Medulla oblongata (tissue), 1 donor: ENCODE results near the gene PACS2.

Experiments
- DNase-seq: peaks from one replicate; pipeline ENCODE4 v3.0.0-alpha.2; 2015; ENCODE audit errors: extremely low spot score

The PACS2 gene

DNA sequence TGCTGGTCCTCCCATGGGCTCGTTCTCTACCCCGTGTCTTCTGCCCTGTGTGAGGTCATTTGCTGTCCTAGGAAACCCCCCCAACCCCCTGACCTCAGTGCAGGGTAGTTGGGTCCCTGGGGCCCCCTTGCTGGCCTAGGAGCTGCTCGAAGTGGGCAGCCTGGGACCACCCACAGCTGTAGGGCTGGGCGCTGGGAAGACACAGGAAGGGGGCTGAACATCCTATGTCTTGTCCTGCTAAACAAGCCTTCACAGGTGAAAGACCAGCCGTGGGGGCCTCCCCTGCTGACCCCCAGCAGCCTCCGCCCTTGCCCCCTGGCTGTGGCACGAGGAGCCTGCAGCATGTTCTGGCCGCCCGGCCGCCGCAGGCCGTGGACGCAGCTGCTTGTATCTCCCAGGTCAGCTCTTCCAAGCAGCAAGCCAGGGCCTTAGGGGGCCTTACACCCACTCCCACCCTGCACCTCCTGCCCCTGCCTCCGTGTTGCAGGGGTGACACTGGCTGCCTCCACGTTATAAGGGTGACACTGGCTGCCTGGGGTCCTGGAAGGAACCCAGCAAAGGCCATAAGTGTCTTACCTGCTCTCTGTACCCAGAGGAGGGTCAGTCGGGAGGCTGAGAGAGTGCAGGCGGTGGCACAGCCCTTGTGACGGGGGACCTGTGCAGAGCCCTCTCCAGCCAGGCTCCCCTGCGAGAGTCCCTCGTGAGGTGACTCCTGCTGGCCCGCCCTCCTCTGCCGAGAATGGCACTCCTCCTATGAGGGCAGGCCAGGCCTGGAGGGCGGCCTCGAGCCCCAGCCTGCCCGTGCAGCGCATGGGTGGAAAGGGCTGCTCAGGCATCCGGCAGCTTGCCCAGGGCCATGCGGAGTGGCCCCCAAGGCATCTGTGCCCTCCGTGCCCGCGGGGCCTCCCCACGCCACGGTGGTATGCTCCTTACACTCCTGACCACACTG is 72.3 kb downstream of the PACS2 start:
- DNase-seq, result no peak

DNA sequence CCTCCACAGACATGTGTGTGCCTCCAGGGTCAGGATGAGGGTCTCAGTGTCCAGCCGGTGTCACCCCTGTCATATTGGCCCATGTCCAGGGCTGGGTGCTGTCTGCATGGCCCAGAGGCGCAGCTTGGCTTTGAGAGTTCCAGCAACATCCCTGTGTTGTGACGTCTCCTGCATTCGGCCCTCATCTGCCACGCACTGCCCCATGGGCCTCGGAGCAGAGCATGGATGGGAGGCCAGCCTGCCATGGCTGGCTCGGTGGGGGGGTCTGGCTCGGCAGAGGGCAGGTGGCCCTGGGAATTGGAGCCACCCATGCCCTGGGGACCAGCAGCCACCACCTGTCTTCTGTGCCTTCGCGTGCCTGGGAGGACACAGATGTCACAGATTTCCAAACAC is 73.0 kb downstream of the PACS2 start:
- DNase-seq, result no peak

DNA sequence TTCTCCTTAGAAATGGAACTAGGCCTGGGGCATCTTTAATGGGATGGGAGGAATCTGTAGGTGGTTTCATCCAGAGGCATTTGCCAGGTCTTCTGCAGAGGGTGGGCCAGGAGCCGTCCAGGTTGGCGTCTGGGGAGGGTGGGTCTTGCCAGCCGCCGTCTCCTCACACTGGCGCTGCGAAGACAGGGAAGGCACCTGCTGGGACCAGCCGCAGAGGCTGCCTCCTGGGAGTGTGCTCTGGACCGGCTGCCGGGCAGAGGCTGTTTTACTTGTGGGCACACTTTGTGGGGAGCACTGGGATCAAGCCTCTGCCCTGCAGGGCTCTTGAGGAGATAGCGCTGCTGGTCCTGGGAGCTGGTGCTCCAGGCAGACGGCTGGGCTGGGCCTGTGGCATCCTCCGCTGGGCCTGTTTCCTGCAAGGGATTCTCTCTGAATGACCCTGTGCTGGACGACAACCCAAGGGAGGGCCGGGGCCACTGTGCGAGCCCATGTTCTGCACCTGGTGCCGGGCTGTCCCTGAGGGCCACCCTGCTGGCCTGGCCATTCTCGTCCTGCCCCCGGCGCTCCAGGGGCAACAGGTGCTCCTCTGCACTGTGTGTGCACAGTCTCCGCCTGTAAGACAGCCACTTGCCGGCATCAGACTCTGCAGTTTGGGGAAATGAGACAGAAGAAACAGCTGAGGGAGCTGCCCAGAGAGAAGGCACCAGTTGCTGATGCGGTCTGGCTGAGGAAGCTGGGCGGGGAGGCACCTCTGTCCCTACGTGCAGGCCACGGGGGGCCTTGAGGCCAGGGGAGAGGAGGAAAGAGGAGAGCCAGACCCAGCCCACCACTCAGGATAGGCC is 73.8 kb downstream of the PACS2 start:
- peak; percentile 48 for DNase-seq

DNA sequence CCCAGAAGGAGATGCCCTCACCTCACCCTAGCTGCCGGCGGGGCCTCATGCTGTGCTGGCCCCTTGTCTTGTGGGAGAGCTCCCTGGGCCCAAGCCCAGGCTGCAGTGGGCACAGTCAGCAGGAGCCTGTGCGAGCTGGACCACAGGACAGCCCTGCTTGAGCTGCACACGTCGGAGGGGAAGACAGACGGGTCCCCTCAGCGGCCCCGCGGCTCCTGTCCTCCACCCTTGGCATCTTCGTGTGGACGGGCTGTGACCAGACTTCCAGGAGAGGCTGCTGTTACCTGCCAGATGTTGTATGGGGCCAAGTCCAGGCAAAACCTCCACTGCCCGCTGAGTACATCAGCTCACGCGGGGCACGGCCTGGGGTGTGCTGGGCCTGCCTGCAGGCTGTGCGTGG is 74.4 kb downstream of the PACS2 start:
- no peak for DNase-seq

DNA sequence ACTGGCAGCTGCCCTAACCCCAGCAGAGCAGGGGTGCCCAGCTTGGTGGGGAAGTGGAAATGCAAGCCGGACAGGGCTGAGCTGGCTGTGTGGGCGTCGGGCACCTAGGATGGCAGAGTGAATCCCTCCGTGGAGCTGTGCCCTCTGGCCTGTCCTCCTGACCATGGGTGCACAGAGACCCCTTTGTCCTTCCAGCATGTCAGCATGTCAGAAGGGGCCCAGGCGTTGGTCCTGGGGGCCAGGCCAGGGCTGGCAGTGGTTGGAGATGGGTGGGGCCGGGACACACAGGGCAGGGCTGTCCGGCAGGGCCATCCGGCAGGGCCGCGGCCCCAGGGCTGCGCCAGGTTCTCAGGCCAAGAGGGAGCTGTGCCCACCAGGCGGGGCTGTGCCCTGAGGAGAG is 75.0 kb downstream of the PACS2 start:
- peak; percentile 35 for DNase-seq

DNA sequence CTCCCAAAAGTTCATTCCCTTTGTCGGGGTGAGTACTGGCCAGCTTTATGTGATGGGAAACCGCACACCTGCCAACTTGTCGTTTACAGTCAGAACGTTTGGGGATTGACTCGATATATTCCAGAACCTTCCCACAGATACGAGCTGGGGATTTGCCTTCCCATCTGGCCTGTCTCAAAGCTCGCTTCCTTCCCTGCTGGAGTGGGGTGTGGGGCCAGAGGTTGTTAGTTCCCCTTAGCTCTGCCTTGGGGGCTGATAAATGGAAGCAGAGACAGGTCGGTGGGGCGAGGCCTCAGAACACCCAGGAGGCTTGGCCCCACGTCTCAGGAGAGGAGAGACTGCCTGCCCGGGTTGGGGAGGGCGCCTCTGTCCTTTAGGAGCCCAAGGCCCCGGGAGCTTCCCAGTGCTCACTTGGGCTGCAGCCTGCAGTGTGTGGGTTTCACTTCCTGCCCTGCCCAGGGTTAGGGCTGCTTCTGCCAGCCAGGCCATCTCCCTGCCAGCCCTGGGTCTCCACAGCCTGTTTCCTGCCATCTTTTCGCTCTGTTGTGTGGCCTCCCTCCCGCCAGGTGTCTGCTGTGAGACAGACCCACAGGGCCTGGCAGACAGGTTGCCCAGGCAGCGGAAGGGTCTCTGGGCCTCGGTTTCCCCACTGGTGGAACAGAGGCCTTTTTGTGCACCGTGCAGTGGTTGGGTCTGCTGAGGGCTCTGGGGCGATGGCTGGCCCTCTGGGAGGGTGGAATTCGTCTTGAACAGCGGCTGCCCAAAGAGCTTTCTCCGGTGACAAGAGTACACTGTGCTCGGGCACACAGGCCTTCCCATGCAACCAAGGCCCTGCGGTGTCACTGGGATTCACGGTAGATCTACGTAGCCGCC is 75.7 kb downstream of the PACS2 start:
- peak; percentile 59 for DNase-seq

DNA sequence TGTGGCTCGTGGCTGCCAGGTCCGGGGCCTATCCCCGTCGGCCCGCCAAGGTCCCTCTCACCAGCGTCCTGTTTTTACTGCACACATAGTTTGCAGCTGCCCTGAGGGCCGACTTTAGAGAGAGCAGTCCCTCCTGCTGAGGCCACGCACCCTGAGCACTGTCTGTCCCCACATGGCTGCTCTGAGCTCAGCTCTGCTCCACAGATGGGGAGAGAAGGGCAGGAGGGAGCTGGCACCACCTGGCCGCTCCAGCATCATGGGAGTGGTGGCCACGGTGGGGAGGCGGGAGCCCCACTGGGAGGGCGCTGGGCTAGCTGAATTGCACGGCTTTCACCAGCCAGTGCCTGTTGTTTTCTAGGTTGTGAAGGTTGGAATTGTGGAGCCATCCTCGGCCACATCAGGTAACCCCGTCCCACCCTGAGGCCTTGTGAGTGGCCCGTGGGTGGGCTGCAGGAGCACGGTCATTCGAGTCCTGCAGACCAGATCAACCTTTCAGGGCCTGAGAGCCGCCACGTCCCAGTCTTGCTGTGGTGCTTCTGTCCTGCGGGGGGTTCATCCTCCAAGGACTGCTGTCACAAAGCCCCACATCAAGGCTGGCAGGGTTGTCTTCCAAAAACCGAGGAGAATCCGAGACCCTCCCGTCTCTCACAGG is 76.4 kb downstream of the PACS2 start:
- no peak for DNase-seq

DNA sequence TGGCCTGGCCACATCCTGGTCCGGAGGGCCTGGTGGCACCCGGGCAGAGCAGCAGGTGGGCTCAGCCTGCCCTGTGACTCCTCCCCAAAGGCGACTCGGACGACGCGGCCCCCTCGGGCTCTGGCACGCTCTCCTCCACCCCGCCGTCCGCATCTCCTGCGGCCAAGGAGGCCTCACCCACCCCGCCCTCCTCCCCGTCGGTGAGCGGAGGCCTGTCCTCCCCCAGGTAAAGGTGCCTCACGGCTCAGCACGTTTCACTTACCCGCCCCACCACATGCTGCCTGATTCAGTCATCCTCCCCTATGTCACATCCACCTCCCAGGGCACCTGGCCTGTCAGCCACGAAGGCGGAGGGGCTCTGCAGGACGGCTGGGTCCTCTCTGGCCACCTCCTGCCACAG is 77.0 kb downstream of the PACS2 start:
- no peak for DNase-seq

DNA sequence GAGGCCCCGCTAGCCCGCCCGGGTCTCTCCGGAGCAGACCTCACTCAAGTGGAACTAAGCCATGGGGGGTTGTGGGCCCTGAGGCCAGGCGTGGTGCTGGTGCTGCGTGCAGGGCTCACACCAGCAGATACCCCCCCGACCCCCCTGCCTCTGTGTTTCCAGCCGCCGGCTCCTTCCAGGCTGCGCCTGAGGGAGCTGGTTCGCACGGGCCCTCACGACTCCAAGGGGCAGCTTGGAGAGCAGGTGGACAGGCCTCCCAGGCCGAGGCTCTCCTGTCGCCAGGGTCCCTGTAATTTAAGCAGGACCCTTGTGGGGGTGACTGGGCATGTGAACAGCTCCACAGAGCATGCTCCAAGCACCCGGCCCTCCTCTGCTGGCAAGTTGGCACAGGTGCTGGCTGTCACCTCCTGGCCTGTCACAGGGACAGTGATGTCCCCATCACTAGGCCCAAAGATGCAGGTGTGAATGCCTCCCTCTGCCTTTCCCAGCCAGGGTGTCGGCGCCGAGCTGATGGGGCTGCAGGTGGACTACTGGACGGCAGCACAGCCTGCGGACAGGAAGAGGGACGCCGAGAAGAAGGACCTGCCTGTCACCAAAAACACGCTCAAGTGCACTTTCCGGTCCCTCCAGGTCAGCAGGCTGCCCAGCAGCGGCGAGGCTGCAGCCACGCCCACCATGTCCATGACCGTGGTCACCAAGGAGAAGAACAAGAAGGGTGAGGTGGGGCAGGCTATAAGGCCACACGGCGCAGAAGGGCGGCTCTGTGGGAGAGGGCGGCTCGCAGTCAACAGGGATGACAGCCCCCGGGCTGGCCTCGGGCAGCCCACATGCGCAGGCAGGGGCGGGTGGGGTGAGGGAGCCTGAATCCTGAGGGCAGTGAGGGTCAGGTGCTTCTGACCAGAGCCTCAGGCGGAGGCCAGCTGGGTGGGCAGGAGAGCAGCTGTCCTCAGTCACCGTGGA is 77.9 kb downstream of the PACS2 start:
- no peak for DNase-seq

DNA sequence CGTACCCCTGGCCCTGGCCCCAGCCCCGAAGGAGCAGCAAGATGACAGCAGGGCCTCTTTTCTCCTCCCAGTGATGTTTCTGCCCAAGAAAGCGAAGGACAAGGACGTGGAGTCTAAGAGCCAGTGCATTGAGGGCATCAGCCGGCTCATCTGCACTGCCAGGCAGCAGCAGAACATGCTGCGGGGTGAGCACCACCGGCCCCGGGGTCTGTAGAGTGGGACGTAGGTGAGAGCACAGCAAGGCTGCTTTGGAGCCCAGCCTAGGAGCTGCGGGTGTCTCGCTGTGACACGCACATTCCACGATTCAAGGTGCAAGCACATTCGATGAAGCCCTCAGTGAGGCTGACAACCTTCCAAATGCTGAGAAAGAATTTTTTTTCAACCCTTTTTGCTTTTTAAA is 78.6 kb downstream of the PACS2 start:
- DNase-seq, result no peak

DNA sequence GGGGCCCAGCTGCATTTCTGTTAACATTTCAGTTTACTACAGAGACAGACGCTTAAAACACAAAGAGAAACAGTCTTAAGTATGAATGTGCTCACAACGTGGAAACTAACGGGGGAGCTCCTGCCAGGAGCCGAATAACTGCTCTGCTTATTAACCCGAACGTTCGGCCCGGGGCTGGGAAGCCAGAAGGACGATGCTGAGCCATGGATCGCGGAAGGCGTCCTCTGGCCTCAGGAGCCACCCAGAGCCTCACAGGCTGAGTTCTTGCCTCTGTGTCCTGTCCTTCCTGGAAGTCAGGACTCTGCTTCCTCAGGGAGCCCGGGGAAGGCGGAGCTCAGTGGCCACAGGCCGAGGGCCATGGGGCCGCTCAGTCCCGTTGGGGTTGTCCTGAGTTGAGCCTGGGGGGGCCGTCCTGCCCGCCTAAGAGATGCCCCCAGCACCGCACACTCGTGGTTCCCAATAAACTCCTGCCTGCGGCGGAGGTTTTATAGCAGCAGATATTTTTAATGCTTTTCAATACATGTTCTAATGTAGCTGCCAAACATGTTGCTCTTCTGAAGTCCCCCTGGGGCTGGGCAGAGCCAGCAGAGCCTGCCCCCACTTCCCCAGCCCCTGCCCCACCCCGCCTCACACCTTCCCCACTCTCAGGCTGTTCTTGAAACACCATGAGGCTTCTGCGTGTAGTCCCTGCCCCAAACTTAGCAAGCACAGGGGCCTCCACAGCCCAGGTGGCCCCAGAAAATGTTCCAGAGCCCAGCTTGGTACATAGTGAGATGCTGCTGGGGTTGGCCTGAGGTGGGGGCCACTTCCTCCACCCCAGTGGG is 80.4 kb downstream of the PACS2 start:
- no peak for DNase-seq

DNA sequence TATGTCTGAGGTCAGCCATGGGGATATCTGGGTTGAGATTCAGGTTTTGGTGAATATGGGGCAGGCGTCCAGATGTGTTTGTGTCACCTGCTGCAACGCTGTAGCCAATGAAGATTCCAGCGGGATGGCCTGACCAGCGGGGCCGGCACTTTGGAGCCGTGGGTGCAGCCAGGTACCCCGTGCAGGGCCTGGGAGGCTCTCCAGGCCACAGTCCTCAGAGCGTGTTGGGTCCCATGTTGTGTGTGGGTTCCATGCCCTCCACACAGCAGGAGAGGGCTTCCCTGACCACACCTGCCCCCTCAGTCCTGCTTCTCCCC is 80.9 kb downstream of the PACS2 start:
- DNase-seq, result no peak

DNA sequence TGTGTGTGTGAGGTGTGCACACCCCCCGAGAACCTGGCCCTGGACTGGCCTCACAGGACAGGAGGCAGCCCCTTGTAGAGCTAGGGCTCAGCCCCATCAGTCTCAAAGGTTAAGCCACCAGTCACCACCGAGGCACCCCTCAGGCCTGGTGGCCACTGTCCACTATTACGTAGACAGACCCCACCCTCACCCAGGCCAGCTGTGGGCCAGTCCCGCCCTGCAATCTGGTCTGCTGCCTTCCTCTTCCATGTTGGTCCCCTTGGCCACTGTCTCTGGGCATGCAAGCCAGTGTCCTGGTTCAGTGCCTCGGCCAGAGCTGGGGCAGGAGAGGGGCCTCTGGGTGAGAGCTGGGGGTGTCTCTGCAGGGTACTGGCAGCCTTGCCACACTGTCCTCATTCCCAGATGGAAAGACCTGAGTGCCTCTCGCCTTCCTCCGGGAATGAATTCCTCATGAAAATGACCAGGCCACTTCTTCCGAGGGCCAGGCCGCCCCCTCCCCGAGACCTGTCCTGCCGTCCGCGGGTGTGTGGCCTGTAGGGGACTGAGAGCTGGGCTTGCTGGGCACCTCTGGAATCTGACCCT is 82.9 kb downstream of the PACS2 start:
- DNase-seq, result no peak

DNA sequence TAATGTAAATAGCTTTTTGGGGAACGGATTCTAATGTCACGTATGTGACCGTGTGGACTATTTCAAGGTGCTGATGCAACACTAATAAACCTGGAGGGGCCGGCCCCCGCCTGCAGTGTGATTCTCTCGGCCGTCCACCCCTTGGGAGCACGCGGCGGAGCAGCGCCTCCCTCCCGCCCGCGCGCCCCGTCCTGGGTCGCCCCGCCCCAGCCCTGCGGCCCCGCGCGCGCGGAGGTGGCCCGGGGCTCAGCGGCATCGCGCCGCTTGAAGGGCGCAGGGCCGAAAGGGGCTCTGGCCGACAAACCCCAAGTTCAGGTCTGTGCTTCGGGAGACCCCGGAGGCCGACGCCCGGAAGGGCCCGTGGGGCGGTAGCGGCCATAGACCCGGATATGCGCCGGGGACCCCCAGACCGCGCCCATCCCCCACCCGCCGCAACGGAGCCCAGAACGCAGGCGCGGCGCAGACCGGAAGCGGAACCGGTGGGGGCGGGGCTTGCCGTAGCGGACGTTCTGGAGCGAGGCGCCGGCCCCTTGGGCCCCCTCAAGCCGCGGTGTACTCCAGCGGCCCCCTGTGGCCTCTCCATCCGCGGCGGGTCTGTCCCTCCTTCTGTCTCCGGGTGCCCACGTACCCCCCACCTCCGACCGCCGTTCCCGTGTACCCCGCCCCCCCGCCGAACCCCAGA is 83.6 kb downstream of the PACS2 start, which contains the start of gene TEX22:
TEX22 (plus strand) TSS at position 495 of the 682 bp plus-strand sequence. CDS start 803 bp downstream, outside the sequence.
- peak; percentile 81 for DNase-seq

DNA sequence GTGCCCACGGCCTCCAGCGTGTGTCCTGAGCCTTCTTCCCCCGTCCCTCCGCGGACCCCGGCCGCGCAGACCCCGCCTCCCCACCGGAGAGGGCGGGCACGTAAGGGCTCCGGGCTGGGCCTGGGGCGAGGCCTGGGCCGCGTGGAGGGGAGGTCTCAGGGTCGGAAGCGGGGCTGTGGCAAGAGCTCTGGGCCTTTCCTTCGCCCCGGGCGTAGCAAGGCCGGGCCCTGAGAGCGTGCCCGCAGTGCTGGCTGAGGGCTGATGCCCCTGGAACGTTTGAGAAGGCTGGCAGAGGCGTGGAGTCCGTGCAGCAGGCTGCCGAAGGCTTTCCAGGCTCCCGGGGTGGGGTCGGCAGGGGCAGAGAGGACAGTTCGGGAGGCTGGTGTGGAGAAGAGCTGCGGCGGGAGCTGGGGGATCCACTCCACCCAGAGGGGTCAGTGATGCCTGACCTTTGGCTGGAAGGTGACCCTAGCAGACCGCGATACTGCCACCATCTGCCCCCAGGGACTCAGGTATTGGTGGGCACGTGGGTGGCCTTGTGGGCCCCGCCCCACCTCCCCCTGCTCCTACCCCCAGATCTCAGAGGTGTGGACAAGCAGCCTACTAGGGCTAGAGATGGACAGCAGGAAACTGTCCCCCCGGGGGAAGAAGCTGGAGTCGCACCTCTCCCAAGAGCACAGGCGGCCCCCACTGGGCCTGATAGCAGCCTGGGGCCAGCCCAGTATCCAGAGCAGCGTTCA is 84.3 kb downstream of the PACS2 start:
- DNase-seq, result no peak

DNA sequence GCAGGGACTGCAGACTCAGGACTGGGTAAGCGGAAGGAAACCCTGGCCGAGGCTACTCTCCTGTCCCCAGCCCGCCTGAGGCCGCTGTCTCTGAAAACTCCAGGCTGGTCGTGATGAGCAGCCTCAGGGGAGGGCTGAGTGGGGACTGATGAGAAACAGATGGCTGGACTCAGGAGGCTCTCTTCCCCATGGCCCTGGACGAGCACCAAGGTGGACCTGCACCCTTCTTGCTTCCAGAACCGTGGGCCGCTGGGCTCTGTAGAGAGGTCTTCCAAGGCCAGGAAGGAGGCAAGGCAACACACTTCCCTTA is 84.9 kb downstream of the PACS2 start:
- no peak for DNase-seq

DNA sequence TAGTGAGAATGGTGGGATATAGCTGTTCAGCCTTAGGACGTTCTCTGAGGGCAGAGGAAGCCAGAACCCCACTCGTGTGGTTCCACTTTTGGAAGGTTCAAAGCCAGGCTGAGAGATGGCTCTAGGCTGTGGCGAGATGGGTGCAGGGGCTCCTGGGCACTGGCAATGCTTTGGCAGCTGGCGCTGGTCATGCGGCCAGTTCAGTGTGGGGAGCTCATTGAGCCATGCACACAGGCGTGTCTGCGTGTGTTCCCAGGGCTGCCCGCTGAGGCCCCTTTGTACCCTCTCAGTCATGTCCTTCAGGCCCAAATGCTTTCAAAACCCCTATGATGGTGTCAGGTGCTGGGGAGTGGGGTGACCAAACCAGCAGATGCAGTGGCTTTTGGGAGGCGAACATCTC is 85.5 kb downstream of the PACS2 start:
- DNase-seq, result no peak

DNA sequence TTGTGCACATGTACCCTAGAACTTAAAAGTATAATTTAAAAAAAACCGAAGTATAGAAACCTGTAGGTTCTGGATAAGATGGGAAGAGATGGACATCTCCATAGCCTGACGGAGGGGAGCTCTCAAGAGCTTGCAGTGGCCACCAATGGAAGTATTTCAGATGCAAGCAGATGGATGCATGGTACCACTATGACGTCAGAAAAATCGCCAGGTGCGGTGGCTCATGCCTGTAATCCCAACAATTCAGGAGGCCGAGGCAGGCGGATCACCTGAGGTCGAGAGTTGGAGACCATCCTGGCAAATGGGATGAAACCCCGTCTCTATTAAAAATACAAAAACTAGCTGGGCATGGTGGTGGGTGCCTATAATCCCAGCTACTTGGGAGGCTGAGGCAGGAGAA is 87.2 kb downstream of the PACS2 start:
- DNase-seq, result no peak
